ENCODE measurements around the gene RFNG.

The RFNG gene

DNA sequence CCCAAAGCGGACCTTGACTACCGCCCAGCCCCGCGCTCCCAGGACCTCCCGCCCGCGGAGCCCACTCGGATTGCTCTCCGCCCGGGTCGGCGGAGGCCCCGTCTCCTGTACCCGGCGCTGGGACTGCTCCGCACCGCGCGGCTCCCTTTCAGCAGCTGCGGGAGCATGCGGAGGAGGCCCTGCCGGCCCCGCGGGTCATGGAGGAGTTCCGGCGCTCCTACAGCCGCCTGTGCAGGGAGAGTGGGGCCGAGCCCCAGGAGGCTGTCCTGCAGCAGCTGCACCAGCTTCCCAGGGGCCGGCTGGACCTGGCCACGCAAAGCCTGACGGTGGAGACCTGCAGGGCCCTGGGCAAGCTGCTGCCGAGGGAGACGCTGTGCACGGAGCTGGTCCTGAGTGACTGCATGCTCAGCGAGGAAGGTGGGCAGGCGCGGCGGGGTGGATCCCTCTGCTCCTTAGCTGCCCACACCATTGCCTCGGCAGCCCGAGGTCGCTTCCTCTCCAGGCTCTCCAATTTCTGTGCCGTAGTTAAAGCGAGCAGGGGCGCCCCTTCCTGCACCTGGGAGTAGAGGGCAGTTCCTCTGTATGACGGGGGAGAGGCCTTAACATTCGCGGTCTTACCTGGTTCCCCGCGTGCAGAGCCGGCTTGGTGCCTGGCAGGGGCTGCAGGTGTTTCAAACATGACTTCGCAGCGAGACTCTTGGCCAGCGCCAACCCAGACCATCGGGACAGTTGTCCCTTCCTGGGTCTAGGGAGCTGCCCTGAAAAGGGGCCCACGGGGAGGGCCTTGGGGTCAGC is 28.0 kb downstream of the RFNG start:
- DNase-seq = no peak

DNA sequence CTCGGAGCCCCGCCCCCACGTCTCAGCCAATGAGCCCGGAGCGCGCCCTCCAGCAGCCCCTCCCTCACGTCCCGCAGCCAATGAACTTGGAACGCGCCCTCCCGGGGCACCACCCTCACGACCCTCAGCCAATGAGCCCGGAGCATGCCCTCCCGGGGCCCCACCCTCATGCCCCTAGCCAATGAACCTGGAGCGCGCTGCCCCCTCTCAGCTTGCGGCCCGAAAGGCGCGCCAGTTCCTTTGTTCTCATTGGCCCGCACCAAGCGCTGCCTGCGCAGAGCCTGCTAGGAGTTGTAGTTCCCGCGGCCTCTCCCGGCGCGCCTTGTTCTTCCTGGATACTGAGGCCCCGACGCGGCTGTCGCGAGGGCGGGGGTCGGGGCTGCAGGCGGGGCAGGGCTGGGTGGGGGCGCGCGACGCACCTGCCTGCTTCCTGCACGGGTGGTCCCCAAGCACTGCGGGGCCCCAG is 28.6 kb downstream of the RFNG start, which contains the start of gene LRRC45:
Gene LRRC45, plus strand, starts transcription at position 325 of the 466 bp plus-strand sequence. CDS start 339 bp downstream, outside the sequence.
- DNase-seq = peak; percentile 99

DNA sequence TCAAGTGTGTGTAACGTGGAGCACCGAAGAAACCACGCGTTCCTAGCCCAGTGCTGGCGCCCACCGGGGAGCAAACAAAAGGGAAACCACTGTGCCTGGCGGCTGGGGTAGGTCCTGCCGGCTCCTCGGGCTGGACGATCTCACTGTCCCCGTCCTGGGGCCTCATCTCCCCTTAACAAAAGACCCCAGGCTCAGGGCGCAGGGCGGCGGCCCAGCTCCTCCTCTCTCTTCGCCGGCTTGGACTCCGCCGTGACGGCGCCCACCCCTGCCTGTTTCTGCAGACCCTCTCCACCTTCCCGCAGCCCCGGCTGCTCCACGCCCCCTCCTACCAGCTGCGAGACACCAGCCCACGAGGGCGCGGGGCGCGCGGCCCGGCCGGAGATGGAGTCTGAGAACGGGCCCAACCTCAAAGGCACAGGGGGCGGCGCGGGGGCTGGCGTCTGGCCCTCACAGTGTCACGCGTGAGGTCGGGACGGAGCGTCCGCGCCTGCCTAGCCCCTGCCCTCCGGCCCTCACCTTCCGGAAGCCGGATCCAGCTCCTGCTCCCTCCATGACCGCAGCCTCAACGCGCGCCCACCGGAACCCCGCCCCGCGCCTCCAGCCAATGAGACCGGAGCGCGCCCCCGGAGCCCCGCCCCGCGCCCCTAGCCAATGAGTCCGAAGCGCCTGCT is 29.2 kb downstream of the RFNG start, which contains the start of gene CENPX:
Gene CENPX, minus strand, starts transcription at position 569 of the 671 bp plus-strand sequence. Its CDS starts 17 bp downstream, at position 552.
- DNase-seq = no peak

DNA sequence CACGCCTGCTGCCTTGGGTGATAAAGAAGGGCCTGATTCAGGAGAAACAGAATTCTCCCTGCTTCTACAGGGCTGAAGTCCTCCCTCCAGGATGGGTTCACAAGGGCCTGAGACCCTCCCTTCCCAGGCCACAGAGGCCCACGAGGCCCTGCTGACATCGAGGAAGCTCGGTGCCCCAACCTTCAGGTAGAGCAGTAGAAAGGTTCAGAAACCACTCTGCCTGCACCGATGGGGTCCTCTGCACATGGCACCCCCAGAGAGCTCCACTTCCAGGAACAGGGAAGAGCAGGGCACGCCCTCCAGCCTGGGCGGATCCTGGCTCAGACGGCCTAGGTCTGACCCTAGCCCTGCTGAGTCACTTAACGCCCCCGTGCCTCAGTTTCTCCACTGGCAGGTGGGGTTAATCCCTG is 29.7 kb downstream of the RFNG start:
- no peak for DNase-seq

DNA sequence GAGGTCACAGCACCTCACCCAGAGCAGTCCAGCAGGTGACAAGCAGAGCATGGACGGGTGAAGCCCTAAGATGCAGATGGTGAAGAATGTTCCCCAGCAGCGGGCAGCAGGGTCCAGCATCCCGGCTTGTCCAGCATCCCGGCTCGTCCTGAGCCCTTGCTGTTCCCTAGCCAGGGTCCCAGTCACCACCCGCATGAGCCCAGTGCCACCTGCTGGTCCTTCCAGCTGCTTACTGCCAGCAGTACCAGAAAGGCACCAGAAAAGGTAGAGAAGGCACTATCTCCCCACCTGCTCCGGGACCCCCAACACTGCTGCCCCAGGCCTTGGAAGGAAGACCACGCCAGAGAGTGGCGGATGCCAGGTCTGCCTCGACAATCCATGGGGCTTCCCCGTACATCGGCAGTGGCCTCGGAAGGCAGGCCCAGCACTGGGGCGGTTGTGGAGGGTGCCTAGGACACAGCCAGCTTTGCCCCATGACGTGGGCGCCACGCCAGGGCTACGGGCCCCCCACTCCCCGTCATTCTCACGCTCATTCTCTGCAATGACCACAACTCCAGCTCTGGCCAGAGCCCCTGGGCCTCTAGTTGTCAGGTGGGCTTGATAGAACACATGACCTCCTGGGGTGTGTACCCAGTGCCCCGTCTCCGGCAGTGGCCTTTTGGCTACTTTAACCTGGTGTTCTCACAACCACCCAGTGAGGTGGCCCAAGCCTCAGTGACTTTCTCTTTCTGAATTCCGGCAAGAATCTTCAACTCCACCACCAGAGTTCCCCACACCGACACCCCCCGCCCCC is 30.3 kb downstream of the RFNG start:
- DNase-seq = no peak

DNA sequence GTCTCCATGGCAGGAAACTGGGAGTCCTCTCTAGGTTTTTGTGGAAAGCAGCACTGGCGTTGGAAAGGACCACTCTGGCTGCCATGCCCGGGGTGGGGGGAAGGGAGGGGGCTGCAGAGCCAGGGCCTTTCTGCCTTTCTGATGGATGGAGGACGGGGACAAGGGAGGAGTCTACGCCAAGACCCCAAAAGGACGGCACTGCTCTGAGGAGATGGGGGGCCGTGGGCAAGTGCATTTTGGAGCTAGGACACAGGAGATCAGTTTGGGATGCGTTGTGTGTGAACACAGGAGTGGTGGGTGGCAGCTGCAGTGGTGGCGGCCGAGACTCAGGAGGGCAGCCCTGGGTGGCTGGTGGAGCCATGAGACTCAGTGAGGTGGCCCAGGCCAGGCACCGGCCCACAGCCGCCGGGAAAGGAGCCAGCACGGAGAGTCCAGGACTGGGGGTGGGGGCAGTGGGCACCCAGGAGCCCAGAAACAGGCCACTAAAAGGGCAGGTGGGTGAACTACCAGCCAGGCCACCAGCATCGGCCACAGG is 31.0 kb downstream of the RFNG start:
- DNase-seq = no peak

DNA sequence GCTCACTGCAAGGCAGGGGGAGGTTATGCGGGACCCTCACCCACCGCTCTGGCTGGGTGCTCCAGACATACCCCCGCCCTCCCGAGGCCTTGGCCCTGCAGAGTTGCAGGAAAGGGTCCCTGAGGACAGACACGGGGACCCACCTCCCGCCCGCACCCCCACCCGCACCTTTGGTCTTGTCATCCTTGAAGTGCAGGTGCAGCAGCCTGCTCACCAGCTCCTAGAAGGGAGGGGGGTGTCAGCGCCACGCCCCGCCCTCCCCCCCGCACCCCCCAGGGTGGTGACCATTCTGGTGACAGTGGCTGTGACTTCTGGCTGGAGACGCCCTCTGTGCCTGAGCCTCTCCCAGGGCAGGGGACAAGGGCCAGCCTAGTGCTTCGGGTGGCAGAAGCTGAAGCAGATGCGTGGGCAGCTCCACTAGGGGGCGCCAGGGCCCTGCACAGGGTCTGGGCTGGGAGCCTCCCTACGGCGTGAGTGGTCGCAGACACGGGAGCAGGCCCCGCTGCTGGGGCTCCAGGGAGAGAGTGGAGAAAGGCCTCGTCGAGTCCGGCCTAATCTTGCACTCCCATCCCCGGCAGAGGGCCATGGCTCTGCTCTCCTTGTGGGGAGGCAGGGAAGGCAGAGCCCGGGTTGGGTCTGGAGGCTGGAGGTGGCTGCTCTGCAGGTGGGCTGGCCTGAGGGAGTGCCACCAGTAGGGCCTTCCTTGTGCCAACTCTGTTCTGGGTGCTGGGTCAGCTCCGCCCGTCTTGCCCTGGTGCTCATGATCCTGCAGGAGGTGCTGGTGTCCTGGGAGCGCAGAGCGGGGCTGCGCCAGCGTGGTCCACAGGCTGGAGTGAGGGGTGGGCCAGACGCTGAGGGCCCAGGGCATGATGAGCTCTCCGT is 31.7 kb downstream of the RFNG start:
- peak; percentile 70 to 75 for DNase-seq

DNA sequence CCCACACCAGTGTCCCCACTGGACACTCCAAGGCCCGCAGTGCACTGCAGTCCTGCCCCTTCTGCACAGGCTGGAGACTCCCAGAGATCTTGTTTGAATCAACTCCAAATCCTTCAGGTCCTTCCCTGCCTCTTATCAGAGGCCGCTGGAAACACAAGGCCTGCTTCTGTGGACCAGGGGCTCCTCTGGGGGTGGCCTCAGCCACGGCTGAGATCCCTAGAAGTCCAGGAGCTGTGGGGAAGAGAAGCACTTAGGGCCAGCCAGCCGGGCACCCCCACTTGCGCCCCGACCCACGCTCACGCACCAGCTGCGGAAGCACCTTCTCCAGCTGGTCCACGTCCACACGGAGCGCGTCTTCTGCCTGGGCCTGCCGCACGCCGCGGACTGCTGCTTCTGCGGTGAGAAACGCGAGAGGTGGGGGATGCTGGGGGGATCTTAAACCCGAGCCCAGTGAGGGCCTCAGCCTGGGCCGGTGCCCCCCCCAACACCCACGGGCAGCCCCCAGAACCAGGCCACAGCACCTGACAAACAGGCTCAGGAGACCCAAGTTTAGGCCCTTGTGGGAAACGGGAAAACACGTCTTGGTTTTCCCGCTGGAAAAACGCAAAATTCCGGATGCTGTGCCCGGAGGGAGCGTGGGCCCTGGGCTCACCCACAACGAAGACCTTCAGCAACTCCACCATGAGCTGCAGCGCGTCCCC is 32.5 kb downstream of the RFNG start:
- DNase-seq = no peak

DNA sequence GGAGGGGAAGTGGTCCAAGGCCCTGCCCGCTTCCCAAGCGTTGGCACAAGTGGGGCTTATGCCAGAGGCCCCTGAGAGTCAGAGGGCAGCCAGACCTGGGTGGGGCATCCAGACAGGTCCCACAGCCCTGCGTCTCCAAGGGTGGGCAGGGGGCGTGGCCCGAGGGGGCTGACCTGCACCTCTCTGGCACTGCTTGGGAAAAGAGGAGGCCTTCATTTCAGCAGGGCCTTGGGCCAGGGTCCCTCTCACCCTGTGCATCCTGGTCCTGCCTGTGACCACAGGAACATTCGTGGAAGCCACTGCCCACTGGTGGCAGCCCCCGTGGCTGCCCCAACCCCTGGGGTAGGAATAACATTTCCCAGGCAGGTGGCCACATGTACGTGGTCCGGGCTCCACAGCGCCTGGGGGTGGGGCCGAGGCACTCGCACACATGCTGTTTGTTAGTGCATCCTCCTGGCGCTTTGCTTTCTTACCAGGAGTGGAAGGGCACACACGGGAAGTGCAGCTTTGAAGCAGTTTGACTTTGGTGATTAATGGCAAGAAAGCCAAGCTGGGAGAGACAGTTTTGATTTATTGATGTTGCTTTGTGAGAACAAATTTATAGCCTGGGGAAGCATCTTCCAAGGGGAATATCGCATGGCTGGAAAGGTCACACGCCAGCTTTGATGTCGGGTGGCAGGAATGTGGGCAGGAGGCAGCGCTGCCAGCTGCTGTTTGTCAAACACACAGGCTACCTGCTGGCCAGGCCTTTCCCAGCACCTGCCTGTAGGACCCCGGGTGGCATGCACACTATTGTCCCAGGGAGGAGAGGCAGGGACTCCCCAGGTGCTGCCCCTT is 33.2 kb downstream of the RFNG start:
- DNase-seq = no peak

DNA sequence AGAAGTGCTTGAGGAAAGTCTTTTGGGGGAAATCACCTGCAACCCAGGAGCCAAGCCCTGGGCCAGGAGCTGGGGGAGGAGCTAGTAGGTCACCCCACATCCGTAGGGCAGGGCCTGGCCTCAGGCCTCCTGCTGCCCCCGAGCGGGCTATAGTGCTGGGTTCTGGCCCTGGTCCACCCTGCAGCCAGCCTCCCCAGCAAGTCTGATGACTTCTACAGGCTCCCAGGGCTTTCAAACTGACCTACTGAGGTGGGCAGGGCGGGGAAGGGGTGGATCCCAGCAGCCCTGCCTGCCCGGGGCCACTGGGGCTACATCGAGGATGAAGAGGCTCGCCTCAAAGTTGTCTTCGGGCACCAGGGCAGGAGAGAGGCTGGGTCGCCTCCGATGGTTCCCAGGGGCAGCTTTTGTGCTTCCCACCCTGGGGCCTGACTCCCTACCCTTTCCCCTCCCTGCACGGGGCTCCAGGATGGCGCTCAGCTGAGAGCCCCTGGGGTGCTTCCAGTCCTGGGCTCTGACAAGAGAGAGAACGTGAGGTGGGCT is 33.9 kb downstream of the RFNG start:
- DNase-seq = no peak

DNA sequence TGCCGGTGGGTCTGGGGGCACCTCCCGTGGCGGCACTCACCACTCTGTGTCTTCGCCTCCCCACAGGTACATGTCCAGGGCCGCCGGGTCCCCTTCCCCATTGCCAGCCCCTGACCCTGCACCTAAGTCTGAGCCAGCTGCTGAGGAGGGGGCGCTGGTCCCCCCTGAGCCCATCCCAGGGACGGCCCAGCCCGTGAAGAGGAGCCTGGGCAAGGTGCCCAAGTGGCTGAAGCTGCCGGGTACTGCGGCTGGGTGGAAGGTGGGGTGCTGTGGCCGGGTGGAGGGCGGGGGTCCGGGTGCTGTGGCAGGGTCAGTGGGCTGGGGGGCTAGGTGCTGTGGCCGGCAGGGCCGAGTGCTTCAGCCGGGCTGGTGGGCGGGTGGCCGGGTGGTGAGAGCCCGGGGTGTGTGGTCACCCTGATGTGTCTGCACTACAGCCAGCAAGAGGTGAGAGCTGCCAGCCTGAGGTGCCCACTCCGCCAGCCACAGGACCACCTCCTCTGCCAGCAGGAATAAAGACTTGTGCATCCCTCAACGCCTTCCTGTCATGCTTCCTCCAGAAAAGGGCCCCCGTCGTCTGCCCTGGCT is 34.6 kb downstream of the RFNG start:
- no peak for DNase-seq

DNA sequence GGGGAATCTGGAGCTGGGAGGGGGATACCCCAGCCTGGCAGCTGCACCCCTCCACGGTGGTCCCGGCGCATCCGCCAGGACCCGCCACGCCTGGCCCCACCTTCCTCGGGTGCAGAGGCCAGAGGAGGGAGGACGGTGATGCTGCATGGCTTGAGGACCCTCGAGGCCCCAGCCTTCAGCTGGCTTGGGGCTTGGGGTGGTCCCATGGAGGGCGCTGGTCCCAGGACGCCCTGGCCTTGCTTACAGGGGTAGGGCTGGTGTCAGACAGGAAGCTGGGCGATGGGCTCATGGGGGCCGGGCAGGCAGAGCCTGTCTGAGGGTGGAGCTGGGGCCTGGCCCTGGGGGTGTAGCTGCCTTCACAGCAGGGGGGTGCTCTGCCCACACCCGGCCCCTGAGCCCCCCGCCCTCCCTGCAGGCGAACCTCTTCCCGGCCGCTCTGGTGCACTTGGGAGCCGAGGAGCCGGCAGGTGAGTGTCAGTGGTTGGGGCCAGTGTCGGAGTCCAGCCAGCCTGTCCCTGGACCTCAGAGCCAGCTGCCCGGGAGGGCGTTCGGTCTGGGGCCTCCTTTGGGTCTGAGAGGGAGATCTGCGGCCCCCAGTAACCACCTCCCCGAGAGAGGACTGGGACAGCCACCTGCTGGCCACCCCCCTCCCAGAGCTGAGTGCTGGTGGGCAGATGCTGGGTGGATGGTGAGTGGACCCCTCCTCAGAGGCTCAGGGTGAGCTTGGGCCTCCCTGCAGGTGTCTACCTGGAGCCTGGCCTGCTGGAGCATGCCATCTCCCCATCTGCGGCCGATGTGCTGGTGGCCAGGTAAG is 35.3 kb downstream of the RFNG start:
- DNase-seq = no peak

DNA sequence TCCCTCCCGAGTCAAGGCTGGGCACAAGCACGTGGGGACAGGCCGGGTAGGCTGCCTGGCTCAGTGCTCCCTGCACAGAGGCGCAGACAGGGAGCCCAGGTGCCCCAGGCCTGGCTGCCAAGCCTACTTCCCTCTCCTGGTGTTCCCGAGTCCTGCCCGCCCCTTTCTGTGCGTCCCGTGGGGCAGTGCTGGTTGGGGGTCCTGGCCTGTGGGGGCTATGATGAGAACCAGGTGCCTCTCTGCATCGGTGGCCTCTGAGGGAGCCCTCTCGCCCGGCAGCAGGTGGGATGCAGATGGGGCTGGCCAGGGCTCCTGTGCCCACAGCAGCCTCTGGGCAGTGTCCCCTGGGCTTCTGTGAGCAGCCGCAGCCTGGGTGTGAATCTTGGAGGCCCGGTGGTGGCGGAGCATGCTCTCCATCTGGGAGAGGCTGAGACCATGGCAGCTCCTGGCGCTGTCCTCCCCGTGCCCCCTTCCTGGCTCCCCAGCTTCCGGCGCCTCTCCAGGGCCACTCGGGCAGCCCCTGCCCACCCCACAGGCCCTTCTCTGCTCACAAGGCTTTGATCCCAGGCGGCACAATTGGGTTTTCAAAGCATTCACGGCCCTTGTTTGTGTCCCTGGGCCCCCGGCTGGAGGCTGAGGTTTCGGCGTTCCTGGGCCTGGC is 36.2 kb downstream of the RFNG start:
- no peak for DNase-seq

DNA sequence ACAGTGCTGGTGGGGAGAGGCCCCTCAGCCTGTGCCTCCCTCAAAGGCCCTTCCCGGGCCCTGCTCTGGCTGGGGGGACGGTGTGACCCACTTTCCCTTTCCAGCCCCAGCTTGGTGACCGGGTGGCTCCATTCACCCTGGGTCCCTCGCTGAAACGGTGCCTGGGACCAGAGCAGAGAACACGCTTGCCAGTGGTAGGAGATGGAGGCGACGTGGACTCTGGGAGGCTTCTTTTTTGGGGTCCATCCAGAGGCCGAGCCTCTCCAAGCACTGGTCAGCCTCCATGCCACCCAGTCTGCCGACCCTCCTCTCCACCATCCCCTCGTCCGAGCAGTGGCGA is 36.7 kb downstream of the RFNG start:
- DNase-seq = no peak

DNA sequence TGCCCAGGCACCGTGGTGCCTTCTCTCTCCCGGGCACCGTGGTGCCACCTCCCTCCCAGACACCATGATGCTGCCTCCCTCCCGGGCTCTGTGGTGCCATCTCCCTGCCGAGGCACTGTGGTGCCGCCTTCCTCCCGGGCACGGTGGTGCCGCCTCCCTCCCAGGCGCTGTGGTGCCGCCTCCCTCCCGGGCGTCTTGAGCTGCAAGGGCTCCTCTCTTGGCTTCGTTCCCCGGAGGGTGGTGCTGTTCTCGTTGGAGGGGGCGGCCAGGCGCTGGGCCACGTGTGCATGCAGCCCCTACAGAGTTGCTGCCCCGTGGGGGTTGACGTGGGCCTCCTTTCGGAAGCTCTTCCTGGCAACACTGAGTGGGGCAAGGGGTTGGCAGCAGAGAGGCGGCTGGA is 37.2 kb downstream of the RFNG start:
- DNase-seq = no peak

DNA sequence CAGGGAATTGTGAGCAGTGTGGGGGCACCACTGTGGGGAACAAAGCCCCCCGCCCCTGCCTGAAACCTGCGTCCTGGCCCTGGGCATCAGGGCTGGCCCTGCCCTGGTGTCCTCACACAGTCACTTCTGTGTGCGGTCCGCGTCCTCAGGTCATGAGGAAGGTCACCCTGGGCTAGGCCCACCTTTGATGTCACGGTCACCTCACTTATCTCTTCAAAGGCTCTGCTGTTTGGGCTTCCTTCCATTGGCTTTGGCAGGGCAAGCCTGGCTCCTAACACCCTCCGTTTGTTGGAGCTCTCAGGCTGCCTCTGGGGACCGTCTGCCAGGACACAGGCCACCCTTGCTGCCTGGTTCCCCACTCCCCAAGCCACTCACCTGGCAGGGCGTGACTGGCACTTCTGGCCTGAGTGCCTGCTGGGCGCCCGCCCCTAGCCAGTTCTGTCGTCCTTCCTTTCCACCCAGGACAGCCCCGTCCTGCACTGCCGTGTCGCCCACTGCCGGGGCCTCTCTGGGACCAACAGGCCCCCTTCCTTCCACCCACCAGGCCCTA is 37.8 kb downstream of the RFNG start:
- no peak for DNase-seq

DNA sequence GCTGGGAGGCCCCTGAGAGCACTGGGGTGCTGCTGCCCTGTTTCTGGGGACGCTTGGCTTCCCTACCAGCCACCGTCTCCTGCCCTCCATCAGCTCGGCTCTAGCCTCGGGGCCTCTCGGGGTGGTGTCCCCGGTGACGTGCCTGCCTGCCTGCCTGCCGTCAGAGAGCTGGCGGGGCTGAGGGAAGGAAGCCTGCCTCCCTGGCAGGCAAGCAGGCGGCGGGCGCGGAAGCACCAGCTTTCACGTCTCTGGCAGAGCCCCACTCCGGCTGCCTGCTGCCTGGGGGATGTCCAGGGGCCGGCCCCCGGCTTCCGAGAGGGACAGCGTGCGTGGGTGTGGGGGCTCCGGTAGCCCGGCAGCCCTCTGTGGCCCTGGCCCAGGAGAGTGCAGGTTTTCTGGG is 38.3 kb downstream of the RFNG start:
- no peak for DNase-seq
